NCI-H748 treated with DMSO at 0.1 percent for 48 hours (cell line): Measurements from ENCODE around the gene C17orf50.

ENCODE experiments used
- DNase-seq: peaks from one replicate; lab custom pipeline; 2025; lab: John Stamatoyannopoulos, UW

The C17orf50 gene

DNA sequence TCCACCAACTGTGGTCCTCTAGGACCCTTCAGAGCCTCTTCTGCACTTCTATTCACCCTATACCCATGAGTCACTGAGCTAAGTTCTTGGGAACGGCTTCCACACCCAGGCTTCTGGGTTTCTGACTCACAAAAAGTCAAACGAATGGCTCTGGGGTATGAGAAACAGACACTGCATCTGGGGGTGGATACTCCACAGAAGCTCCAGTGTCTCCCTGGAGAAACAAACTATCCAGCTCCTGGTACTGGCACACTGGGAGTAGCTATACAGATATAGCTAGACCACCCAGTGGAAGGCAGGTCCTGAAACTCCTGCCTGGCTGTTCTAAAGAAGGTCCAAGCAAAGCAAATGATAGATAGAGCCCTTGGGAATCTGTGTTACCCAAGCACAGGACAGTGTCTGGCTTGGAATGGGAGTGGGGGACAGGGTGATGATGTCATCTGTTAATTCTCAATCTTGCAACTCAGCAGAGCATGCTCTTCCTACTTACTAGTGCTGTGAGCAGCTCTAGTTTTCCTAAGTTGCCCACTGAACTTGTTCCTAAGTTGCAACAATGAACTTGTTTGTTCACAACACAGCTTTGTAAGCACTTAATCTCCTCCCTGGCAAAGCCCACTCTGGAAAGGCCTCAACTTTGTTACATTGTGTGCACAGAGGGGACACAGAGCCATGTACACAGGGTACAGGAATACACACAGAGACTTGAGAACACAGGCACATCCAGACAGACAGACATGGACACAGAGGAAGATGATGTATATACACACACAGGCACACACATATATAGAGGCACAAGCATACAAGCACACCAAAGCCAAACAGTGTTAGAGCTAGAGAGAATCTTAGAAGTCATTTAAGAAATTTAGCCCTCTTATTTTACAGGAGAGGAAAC, 28.0 kb downstream of the C17orf50 start:
- DNase-seq = no peak

DNA sequence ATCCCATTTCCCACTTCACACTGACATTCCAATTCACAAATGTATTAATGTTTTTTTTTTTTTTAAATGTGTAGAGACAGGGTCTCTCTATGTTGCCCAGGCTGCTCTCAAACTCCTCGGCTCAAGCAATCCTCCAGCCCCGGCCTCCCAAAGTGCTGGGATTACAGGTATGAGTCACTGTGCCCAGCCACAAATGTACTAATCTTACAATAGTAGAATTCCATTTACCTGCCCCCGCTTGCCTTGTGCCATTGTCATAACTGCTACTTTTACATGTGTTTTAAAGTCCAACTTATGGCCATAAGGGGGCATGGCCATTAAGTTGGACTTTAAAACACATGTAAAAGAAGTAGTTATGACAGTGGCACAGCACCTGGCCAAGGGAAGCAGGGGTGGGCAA, 30.2 kb downstream of the C17orf50 start:
- DNase-seq = no peak

DNA sequence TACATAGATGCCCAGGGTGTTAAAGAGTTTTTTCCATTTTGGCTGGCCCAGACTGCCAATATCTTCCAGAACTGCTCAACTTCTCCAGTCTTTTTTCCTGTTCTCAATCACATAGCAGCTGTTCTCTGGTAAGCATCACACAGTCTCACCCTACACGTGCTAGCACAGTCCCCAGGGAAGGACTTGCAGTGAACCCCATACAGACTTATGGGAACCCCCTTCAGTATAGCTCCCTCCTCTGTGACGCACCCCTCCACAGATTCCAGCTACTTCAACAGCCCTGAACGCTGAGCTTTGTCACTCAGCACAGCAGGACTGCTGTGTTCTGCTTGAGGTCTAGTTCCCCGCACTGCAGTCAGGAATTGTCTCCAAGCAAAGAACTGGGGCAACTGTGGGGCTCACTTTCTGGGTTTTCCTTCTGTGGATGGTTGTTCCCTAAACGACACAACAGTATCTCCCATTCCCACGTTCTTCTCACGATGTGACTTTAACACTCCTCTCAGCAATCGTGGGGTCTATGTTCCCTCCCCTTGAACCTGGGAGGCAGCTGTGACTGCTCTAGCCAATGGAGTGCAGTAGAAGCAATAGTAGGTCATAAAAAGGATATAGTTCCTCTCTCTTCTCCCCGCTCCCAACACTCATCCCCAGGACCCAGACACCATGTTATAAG, 31.1 kb downstream of the C17orf50 start:
- DNase-seq = no peak

DNA sequence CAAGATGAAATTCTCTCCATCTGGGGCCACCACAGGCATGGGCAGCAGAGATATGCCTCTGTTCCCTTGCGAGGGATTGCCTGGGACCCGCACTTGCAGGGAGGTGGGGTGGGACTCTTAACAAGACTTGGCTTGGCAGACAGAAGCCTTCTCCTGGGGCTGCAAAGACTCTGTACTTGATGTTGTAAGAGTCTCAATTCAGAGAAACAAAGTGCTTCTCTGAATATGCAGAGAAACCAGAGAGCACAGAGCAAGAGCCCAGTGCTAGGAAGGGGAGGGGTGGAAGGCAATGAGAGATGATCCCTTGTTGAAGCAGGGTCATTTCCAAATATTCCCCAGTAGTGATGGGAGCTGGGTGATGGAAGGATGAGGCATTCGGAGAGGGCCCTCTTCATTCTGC, 32.6 kb downstream of the C17orf50 start:
- DNase-seq = no peak

DNA sequence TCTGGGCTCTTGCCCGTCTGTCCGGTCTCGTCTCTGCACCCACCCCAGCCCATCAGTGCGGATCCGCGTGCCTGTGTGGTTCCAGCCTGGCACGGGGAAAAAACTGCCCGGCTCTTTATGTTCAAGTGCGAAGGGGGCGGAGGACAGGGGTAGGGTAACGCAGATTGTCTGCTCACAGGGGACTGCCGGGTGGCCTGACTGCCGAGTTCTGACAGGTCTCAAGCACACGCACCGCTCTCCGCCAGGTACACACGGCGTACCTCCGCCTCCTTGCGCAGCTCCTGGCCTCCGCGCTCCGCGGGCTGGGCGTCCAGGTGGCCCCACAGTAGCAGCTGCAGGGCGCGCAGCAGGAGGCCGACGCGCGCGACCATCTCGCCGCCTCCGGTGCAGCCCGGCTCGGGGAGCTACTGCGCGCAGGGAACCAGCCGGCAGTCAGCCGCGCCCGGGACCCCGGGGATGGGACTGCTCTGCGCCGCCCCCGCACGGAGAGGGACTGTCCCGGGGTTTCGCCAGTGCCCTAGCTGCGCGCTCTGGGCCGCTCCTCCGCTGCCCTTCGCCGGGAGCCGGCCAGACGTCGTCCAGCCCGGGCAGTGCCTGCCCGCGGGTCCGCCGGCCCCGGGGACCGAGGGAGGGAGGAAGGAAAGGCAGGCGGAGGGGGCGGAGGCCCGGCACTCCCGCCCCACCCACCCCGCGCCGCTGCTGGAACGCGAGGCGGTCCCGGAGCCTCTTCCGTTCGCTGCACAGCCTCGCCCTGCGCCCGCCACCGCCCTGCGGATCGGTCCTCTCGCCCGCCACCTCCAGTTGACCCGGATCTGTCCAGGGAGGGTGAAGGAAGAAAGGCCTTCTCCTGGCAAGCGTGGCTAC, 34.6 kb downstream of the C17orf50 start, which contains the start of gene MMP28:
Gene MMP28 (minus strand): TSS at position 635 of the 864 bp plus-strand sequence. CDS start 264 bp downstream, at position 371.
- peak; percentile 16 for DNase-seq

DNA sequence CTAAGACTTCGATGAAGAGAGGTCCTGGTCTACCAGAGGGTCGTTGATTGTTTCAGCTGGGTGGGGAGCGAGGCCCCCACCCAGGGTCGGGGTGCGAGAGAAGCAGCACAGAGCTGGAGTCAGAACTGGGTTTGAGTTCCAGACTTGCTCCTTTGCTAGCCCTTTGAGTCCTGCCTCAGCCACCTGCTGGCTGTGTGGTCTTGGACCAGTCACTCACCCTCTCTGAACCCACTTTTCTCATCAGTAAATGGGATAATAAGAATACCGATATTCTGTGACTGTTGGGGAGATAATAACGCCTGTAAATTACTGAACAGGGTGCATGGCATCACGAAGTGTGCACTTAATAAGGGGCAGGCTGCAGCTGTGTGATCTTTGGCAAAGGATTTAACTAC, 35.2 kb downstream of the C17orf50 start:
- no peak for DNase-seq

DNA sequence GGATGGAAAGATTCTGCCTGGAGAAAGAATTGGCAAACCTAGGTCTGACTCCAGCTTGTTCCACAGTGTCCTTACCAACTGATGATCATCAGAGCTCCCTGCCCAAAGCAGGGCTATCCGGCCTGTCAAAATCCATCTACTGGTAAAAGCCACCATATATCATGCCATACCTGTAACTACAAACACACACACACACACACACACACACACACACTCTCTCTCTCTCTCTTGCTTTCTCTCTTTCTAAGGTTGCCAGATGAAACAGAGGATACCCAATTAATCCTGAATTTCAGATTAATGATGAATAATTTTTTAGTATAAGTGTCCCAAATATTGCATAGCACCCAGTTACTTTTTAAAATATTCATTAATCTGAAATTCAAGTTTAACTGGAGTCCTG, 36.3 kb downstream of the C17orf50 start:
- no peak for DNase-seq

DNA sequence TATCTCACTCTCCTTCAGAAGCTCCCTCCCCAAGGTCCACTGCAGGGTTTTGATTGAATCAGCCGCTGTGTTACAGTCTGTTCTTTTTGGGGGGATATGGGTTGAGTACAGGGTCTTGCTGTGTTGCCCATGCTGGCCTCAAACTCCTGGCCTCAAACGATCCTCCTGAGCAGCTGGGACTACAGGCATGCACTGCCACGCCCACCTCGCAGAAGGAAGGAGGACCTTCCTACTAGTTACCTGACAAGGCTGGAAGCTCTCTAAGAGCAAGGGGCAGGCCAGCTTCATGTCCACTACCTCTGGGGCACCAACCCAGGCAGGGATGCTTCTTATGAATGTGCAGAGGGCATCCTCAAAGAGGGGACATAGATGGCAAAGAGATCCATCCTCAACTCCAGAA, 36.7 kb downstream of the C17orf50 start:
- DNase-seq = no peak

DNA sequence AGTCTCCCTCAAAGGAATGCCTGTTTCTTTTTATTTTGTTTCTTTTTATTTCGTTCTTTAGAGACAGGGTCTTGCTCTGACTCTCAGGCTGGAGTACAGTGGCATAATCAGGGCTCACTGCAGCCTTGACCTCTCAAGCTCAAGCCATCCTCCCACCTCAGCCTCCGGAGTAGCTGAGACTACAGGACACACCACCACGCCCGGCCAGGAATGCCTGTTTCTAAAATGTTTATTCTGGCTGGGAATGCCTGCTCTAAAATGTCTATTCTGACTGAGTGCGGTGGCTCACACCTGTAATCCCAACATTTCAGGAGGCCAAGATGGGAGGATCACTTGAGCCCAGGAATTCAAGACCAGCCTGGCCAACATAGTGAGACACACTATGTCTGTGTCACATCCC, 37.2 kb downstream of the C17orf50 start:
- DNase-seq = no peak

DNA sequence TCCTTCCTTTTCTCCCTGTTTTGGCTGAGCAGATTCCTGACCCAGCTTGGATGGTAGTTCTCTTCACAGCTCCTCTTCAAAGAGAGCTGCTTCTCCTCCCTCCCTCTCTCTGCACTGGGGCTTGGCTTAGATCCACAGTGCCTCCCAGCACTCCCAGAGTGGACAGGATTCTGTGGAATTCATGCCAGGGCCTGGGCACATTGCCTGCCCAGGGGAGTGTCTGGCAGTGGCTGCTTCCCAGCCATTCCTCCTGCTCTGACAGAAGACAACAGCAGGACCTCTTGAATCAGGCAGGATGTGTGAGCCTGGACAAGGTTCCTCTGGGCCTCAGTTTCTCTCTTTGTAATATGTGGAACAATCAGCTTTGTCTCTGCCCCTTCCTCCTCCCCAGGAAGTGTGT, 39.3 kb downstream of the C17orf50 start:
- no peak for DNase-seq

DNA sequence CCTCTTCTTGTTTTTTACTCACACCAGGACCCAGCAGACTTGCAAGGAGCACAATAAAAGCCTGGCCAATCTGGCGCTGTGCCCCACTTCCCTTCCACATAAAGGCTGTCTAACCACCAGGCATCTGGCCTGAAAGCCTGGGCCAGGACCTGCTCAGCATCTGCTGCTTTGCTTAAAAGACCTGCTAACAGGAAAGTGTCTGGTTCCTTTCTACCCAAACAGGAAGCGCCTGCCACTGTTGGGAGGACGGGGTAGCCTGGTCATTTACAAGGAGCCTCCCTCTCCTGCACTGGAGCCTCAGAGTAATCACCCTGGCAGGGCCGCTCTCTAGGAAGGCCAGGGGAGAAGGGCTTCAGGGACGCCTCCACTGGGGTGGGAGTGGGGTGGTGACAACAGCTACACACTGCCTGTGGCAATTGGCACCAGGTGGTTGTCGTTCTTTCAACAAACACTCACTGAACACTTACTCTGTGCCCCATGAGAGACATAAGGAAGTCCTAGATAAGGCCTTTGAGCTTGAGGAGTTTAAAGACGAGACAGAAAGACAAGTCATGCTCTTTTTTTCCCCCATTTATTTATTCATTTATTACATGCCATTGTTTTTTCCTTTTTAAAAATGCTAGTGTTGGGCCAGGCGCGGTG, 41.0 kb downstream of the C17orf50 start:
- no peak for DNase-seq

DNA sequence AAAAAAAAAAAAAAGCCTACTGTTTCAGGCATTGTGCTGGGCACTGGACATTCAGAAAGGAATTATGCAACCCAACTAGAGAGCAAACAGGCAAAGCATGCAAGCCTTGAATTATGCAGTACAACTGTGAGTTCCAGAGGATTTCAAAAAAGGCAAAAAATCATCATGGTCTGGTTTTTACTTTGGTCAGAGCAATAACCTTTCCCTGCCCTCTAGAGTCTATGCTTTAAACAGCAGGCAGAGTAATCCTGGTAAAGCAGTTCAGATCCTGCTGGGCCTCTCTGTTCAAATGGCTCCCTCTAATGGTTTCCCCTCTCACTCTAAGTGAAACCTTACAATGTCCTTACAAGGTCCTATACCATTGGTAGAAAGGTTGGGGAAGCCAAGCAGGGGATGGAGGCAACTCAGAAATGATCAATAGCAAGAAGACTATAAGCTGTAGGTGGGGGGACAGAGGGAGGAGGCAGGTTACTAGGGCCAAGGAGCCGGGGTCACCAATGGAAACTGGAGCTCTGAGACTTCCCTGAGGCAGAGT, 44.0 kb downstream of the C17orf50 start:
- DNase-seq = peak; percentile 52

DNA sequence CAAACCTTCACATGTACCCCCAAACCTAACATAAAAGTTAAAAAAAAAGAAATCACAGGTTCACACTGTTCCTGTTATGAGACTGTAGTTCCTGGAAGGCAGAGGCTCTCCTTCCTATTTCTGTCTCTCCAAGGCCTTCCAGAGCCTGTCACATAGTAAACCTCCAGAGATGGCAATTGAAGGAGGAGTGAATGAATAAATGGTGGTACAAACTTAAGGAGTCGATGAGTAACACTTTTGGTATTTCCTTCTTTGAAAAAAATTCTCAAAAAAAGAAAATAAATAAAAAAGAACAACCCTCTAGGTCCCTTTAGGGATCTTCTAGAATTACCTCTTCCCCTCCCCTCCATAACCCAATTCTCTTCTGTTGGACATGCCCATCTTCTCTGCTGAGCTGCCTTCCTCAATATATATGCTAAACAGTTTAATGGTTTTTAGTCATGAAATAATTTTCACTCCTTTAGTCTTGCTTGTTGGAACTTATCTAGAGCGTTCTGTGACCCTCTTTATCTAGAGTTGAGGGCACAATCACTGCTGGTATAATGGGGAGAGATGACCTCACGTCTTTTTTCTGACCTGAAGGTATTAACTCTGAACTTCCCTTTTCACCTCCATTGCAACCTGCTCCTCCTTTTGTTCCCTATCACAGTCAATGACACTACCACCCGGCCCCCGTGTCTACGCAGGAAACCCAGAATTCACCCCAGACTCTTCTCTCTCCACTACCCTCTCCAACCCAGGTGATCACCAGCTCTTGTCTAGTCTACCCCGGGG, 46.9 kb downstream of the C17orf50 start:
- no peak for DNase-seq

DNA sequence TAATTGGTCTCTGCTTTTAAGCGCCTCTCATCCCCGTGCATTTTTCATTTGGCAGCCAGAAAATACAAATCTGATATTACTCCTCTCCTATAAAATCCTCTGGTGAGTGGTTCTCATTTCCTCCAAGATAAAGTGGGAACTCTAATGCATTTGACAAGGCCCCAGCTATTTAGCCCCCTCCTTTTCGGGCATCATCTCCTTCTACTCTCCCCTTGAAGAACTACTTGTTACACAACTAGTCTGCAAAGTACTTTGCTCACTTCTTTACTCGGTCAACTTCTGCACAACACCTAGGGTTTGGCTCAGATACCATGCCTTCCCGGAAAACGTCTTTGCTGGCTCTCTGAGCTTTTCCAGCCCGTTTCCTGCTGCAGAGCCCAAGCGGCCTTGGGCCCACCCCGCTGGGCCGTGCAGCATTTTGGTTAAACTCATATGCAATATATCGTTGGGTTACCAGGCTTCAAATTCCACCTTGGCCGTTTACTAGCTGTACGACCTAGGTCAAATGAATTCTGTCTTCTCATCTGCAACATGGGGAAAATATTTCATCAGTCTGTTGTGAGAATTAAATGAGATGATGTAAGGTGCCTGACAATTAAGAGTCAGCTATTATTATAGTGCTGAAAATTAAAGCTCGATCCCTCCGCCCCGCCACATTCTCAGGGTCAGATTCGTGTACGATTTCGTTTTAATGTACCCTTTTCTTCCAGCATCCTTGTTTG, 47.7 kb downstream of the C17orf50 start:
- DNase-seq = no peak

DNA sequence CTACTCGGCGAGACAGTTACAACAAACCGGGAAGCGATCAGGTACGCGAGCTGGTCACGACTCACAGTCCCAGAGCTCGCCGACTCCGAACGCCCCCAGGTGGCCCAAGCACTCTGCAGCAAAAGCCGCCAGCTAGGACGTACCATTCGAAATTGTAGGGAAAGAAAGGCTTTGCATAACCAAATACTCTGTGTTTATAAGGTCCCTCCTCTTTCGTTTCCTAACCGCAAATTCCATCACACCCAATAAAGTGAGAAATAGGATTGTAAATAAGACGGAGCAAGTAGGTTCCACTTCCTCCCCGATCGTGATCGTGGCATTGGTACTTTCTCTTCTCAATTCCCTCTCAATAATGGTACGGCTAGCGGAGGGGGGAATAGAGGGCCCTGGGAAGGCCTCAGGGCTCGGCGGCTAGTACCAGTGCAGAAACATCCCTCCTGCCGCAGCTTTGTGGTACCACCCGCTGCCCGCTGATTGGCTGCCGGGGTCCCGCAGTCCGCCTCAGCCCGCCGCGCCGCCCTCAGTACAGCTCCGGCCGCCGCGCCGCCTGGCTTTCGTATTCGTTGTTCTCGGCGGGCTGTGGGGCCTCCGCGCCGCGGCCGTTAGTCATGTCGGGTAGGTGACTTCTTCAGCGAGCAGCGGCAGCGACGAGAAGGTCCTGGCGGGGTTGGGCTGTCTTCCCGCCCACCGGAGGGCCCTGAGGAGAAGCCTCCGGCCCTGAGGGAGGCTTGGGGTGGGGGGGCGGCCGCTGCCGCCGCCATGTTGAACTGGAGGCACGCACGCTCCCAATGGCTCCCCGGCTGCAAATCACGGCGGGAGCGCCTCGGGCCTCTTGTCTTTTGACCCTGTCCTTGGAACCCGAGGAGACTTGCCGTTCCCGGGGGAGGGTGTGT, 48.5 kb downstream of the C17orf50 start, which contains the start of gene TAF15:
Gene TAF15 (plus strand): TSS at position 523 of the 893 bp plus-strand sequence. CDS start 86 bp downstream, at position 609.
- peak; percentile 96 for DNase-seq

DNA sequence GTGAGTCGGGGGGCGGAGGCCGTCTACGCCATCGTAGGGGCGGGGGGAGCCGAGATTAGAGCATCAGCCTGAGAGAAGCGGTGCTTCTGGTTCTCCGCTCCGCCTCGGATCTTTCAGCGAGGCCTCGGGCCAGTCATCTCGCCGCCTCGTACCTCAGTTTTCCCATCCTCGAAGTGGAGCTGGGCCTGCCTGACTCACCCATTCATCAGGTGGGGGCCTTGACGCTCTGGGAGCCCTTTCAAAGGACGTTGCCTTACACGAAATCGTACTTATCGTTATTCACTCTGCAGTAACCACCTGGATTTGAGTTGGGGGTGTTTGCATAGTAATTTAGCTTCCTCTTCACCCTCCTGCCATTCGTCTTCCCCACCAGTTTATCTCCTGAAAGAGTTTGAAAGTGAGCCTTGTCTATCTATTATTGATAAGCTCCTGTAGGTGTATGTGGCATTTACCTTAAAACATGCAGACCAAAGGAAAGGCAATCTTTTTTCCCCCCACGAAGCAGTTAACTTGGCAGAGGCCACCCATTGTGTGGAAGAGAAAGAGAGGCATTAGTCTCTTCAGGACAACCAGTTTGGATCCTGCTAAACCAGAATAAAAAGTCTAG, 49.3 kb downstream of the C17orf50 start:
- no peak for DNase-seq

DNA sequence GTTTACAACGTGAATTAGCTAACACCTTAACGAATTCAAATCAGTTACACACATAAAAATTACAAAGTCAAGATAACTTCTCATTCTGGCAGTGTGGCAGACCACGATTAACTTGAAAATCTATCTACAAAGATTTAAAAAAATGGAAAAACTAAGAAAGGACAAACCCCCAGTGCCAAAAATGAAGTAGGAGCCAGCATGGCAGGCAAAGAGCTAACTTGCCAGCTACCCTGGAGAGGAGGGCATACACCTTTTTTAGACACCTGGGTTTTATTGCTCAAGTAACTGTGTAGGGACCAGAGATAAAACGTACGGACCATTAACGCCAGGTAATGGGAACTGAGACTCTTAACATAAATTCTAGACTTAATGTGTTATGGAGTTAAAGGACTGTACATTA, 51.1 kb downstream of the C17orf50 start:
- DNase-seq = no peak

DNA sequence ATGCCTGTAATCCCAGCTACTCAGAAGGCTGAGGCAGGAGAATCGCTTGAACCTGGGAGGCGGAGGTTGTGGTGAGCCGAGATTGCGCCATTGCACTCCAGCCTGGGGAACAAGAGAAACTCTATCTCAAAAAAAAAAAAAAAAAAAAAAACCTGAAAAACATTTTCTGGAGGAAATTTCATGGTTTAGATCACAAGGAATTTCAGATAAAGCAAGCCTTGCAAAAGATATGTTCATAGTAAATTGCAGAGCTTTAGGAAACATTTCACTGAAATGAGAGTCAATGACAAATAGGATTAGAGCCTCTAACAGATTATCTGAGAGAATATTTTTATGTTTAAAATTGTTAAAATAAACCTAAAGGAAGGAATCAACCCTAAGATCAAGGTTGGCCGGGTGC, 51.8 kb downstream of the C17orf50 start:
- DNase-seq = no peak
